WERI-Rb-1 (cell line): Measurements from ENCODE around the gene LRRC52.

Experiments
- DNase-seq: peaks from one replicate; pipeline ENCODE4 v3.0.0-alpha.2; 2020
- H3K27ac ChIP-seq: fragments of 250-450 bp; sonication (Bioruptor Pico); 2 replicates; pipeline ENCODE4 v1.5.1; 2020; ENCODE audit warnings: mild to moderate bottlenecking, moderate library complexity
- H3K27me3 ChIP-seq: fragments of 250-450 bp; sonication (Bioruptor Pico); 2 replicates; pipeline ENCODE4 v1.5.1; 2021; ENCODE audit warnings: mild to moderate bottlenecking, low read depth, moderate library complexity; ENCODE audit not compliant: insufficient read depth, severe bottlenecking
- H3K36me3 ChIP-seq: fragments of 250-450 bp; sonication (Bioruptor Pico); 2 replicates; pipeline ENCODE4 v1.5.1; 2020; ENCODE audit warnings: mild to moderate bottlenecking, moderate library complexity
- H3K4me3 ChIP-seq: 2 replicates; pipeline ENCODE4 v1.5.1; 2011; ENCODE audit warnings: low read depth, mild to moderate bottlenecking, control low read depth, low read length
- H3K9me3 ChIP-seq: fragments of 250-450 bp; sonication (Bioruptor Pico); 2 replicates; pipeline ENCODE4 v1.5.1; 2021; ENCODE audit warnings: mild to moderate bottlenecking, moderate library complexity; ENCODE audit not compliant: severe bottlenecking
- CTCF ChIP-seq: IDR thresholded peaks from 2 replicates; pipeline ENCODE4 v1.5.1; 2011; ENCODE audit warnings: low read depth, mild to moderate bottlenecking, control low read depth, inconsistent platforms, low read length

LRRC52 gene

GRCh38 chr1:165532053-165532452 lies 11.7 kb upstream of the LRRC52 start:
- H3K36me3 ChIP-seq = no peaks in the 10 kb centered on the region
- no peaks in the 10 kb centered on the region for H3K9me3 ChIP-seq
- no peaks in the 10 kb centered on the region for H3K27me3 ChIP-seq
- no peak overlapping the region for H3K4me3 ChIP-seq
- no peak for TF ChIP-seq CTCF
- DNase-seq = no peak
- no peak overlapping the region for H3K27ac ChIP-seq

- peak; percentile 13 for DNase-seq
- H3K9me3 ChIP-seq = no peaks in the 10 kb centered on the region
- no peak for TF ChIP-seq CTCF
- H3K4me3 ChIP-seq = no peak overlapping the region
- H3K27ac ChIP-seq = no peak overlapping the region
- H3K36me3 ChIP-seq = no peaks in the 10 kb centered on the region
- H3K27me3 ChIP-seq = no peaks in the 10 kb centered on the region
Observed at GRCh38 chr1:165533254-165533653, 10.5 kb upstream of the LRRC52 start.

- H3K27me3 ChIP-seq = no peaks in the 10 kb centered on the region
- no peaks in the 10 kb centered on the region for H3K9me3 ChIP-seq
- TF ChIP-seq CTCF = no peak
- H3K27ac ChIP-seq = no peak overlapping the region
- no peaks in the 10 kb centered on the region for H3K36me3 ChIP-seq
- H3K4me3 ChIP-seq = no peak overlapping the region
- DNase-seq = no peak
Observed at GRCh38 chr1:165536016-165536415, 7.8 kb upstream of the LRRC52 start.

- no peaks in the 10 kb centered on the region for H3K27me3 ChIP-seq
- no peaks in the 10 kb centered on the region for H3K9me3 ChIP-seq
- TF ChIP-seq CTCF = no peak
- peak overlapping the region; percentile 54 for H3K27ac ChIP-seq
- H3K36me3 ChIP-seq = no peaks in the 10 kb centered on the region
- no peak for DNase-seq
- no peak overlapping the region for H3K4me3 ChIP-seq
Observed at GRCh38 chr1:165537356-165538109, 6.3 kb upstream of the LRRC52 start.

GRCh38 chr1:165539306-165539705 lies 4.5 kb upstream of the LRRC52 start:
- TF ChIP-seq CTCF = no peak
- DNase-seq = no peak
- H3K9me3 ChIP-seq = no peaks in the 10 kb centered on the region

DNA sequence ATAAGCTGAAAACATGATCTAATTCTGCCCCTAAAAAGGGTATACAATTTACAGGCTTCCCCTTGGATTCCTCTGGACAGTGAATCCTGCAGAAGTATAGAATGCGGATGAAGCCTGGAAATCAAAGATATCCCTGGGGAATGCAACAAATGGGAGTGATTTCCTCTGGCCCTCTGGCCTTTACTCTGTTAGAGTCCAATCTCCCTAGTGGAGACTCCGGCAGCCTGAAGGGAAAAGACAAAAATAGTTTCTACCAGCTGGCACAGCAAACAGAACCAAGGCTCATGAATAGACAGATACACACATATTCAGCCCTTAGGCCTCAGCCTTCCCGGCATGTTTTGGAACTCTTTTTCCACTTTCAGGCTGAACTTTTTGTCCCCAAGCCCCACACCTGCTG lies 3.9 kb upstream of the LRRC52 start:
- DNase-seq = no peak
- Histone ChIP-seq H3K36me3 (no peaks in the 10 kb centered on the region), H3K27ac (no peak overlapping the region), H3K27me3 (no peaks in the 10 kb centered on the region), H3K9me3 (no peaks in the 10 kb centered on the region), H3K4me3 (no peak overlapping the region)
- no peak for TF ChIP-seq CTCF

More at GRCh38 chr1:165539306-165539705, 4.5 kb upstream of the LRRC52 start:
- no peak overlapping the region for H3K27ac ChIP-seq
- H3K27me3 ChIP-seq = no peaks in the 10 kb centered on the region
- no peak overlapping the region for H3K4me3 ChIP-seq
- no peaks in the 10 kb centered on the region for H3K36me3 ChIP-seq
